Lung (tissue), 12 donors: ENCODE data around the gene RSAD2. TPM values are rescaled to one million over a fixed set of nuclear protein-coding genes. Genes with fewer than 3 reads are reported as not detected.

ENCODE experiments used
- ATAC-seq: fragments of 200-7000 bp; cut with Tn5 transposase; one replicate; pipeline ENCODE4 v1.9.1; 2020; ENCODE audit warnings: moderate number of reproducible peaks; ENCODE audit not compliant: insufficient read depth, low FRiP score
- DNase-seq, 3 donors: peaks; one replicate each; pipeline ENCODE4 v3.0.0-alpha.2; 2013 to 2017
- H3K27ac ChIP-seq, 2 donors: one replicate each; pipeline ENCODE4 v1.5.1; 2013; ENCODE audit warnings: mild to moderate bottlenecking in 2 of 2, moderate library complexity in 2 of 2, control low read depth in 1 of 2, inconsistent platforms in 1 of 2, low read depth in 1 of 2, low read length in 1 of 2
- H3K27me3 ChIP-seq, 3 donors: one replicate each; pipeline ENCODE4 v1.5.1; 2013; ENCODE audit warnings: low read length in 2 of 3; ENCODE audit not compliant: control insufficient read depth in 3 of 3, insufficient read depth in 3 of 3
- H3K36me3 ChIP-seq, 4 donors: one replicate each; pipeline ENCODE4 v1.5.1; 2013; ENCODE audit warnings: low read length in 4 of 4, mild to moderate bottlenecking in 1 of 4, moderate library complexity in 1 of 4; ENCODE audit not compliant: control insufficient read depth in 4 of 4, insufficient read depth in 4 of 4
- H3K4me1 ChIP-seq, 5 donors: one replicate each; pipeline ENCODE4 v1.5.1; 2013; ENCODE audit warnings: low read length in 5 of 5, mild to moderate bottlenecking in 2 of 5, moderate library complexity in 1 of 5; ENCODE audit not compliant: control insufficient read depth in 5 of 5, insufficient read depth in 5 of 5
- H3K4me3 ChIP-seq: one replicate; pipeline ENCODE4 v1.5.1; 2013; ENCODE audit warnings: mild to moderate bottlenecking, control low read depth, moderate library complexity
- H3K9ac ChIP-seq, 2 donors: one replicate each; pipeline ENCODE4 v1.5.1; 2013; ENCODE audit warnings: low read length in 2 of 2, control low read depth in 1 of 2; ENCODE audit not compliant: insufficient read depth in 1 of 2
- H3K9me3 ChIP-seq, 4 donors: one replicate each; pipeline ENCODE4 v1.5.1; 2013; ENCODE audit warnings: low read length in 3 of 4, mild to moderate bottlenecking in 1 of 4, moderate library complexity in 1 of 4; ENCODE audit not compliant: control insufficient read depth in 4 of 4, insufficient read depth in 3 of 4
- CTCF ChIP-seq: IDR thresholded peaks from 2 replicates; pipeline ENCODE4 v1.5.1; 2012; ENCODE audit warnings: mild to moderate bottlenecking; ENCODE audit errors: control extremely low read depth, extremely low read depth
- WGBS, 2 donors: extraction: QIAGEN DNeasy Blood & Tissue Kit; methylation state at CpG; one replicate each; pipeline ENCODE4 v1.1.7; 2013; 5-methylcytosine and 5-hydroxymethylcytosine counted together
- polyA plus RNA-seq, 2 donors: library from polyadenylated mRNA; stranded (reverse); fragments of 200-250 nt; gene quantifications; one replicate each; pipeline ENCODE4 v1.2.1, GENCODE V29; 2013
- total RNA-seq, 2 donors: library from RNA; depleted of rRNA in 1 of 2; stranded (reverse); fragments of >200 nt in 1 of 2; gene quantifications; one replicate each; pipeline ENCODE4 v1.2.1, GENCODE V29; 2014 to 2021
- donor health status: control.
- donor health status: control.
- donor health status: Bipolar disorder and iron deficiency.
- donor health status: healthy.
- donor health status: DM: yes; HTN: yes; CAD: no.

Gene RSAD2
- total and polyA plus RNA-seq, 4 donors, result 3.3 to 13.2 (median 12.0) TPM

- ATAC-seq, result no peak
Observed at GRCh38 chr2:6885551-6885950, 8.0 kb downstream of the RSAD2 start.

DNA sequence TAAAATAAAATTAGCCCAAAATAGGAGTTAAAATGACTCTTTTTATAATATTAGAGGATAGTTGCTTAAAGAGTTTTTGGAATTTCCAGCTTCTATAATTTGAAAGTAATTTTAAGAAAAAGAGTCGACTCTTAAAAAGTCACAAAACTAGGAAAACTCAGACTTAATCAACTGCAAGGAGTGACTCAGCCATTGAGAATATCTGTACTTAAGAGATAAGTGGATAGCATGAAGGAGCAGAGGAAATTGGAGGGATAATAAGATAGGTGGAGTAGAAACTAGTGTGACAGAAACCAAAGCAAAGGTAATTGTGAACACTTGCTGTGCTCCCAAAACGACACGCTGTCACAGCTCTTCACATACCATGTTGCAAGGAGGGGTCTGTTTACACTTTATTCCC, 8.4 kb downstream of the RSAD2 start:
- Histone ChIP-seq H3K4me3 (no peak overlapping the region), H3K4me1 (peaks cover 0 to 10% (median 0%) of the 10 kb centered on the region in 5 donors), H3K27me3 (no peaks in the 10 kb centered on the region), H3K27ac (no peak overlapping the region), H3K9me3 (no peaks in the 10 kb centered on the region), H3K9ac (no peak overlapping the region), H3K36me3 (peaks cover 0 to 5% (median 0%) of the 10 kb centered on the region in 4 donors)
- DNase-seq (no peak), ATAC-seq (no peak)
- no peak for TF ChIP-seq CTCF
- WGBS, 2 donors, result 70 to 86% methylated on average over 3 of the region's 3 CpGs

More at GRCh38 chr2:6885551-6885950, 8.0 kb downstream of the RSAD2 start:
- DNase-seq, result no peak
- Histone ChIP-seq H3K9me3 (no peaks in the 10 kb centered on the region), H3K27ac (no peak overlapping the region), H3K4me1 (peaks cover 0 to 10% (median 0%) of the 10 kb centered on the region in 5 donors), H3K36me3 (peaks cover 0 to 5% (median 0%) of the 10 kb centered on the region in 4 donors), H3K9ac (no peak overlapping the region), H3K27me3 (no peaks in the 10 kb centered on the region), H3K4me3 (no peak overlapping the region)
- no peak for TF ChIP-seq CTCF
- WGBS, 2 donors, result 90 to 94% methylated on average over 2 of the region's 2 CpGs

DNA sequence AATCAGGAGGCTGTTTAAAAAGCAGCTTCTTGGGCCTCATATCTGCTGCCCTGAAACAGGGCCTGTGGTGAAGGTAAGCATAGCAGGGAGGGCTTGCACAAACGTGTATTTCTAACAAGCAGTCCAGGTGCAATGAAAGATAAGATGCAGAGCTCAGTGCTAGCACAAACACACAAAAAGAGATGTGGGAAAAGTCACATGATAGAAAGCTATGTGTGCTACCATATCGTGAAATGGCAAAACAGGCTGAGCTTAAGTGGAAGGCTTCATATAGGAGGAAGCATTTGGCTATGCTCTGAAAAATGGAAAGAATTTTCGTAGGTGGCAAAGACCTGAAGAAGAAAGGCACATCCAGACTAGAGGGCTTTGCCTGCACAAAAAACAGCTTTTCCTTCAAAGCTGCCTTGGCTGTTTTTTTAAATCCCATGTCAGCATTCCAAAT, 10.2 kb downstream of the RSAD2 start:
- H3K36me3 ChIP-seq, result peaks cover 0 to 5% (median 0%) of the 10 kb centered on the region in 4 donors
- H3K4me1 ChIP-seq, result peaks cover 0 to 10% (median 0%) of the 10 kb centered on the region in 5 donors
- no peak overlapping the region for H3K27ac ChIP-seq
- no peak overlapping the region for H3K9ac ChIP-seq
- ATAC-seq (no peak), DNase-seq (no peak)
- no peak overlapping the region for H3K4me3 ChIP-seq
- H3K9me3 ChIP-seq, result no peaks in the 10 kb centered on the region
- WGBS, 2 donors, result 44 to 72% methylated on average over 3 of the region's 3 CpGs
- TF ChIP-seq CTCF, result no peak
- no peaks in the 10 kb centered on the region for H3K27me3 ChIP-seq

DNA sequence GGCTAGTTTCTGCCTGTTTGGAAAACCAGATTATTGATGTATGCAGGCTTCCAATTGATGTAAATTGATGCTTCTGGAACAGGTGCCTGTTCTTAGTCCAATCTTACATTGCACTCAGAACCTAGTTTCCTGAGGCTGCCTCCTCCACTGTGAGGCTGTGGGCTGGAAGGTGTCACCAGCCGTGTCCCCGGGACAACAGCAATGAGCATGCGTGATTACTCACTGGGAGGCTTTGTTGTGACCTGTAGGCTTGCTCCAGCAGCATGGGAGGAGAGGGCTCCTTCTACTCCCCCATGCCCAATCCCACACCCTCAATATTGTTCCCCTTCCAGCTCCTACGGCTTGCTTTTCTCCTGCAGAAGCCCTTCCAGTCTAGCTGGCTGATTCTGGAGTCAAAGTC, 11.1 kb downstream of the RSAD2 start:
- Histone ChIP-seq H3K36me3 (peaks cover 0 to 5% (median 0%) of the 10 kb centered on the region in 4 donors), H3K27ac (no peak overlapping the region), H3K9me3 (no peaks in the 10 kb centered on the region), H3K27me3 (no peaks in the 10 kb centered on the region), H3K4me3 (no peak overlapping the region), H3K9ac (no peak overlapping the region), H3K4me1 (peaks cover 0 to 4% (median 0%) of the 10 kb centered on the region in 5 donors)
- TF ChIP-seq CTCF, result no peak
- no peak for DNase-seq
- WGBS, 2 donors, result 97 to 98% methylated on average over 4 of the region's 4 CpGs
- ATAC-seq, result no peak
